ENCODE measurements around the gene SESTD1. TPM values are rescaled to one million over a fixed set of nuclear protein-coding genes. Genes with fewer than 3 reads are reported as not detected.
"Not testable (repeated sequence)": the region's sequence is repeated elsewhere in the genome, so short reads cannot be mapped to it uniquely, and the experiment has no call there.

The SESTD1 gene
- polyA plus RNA-seq, 3 donors: 83.2 to 98.1 (median 85.7) TPM

- no peak for DNase-seq (ENCODE audit: low read depth in 3 of 3, low spot score in 2 of 3)
These were observed 140.3 kb downstream of the SESTD1 start for GRCh38 chr2:179124282-179124681.

- DNase-seq (ENCODE audit: low read depth in 3 of 3, low spot score in 2 of 3): no peak
These were observed 141.4 kb downstream of the SESTD1 start for GRCh38 chr2:179123272-179123662.

GRCh38 chr2:179107737-179108136 is 156.9 kb downstream of the SESTD1 start:
- DNase-seq (ENCODE audit: low read depth in 3 of 3, low spot score in 2 of 3): no peak

GRCh38 chr2:179106676-179107428 is 157.8 kb downstream of the SESTD1 start:
- no peak for DNase-seq (ENCODE audit: low read depth in 3 of 3, low spot score in 2 of 3)

- DNase-seq (ENCODE audit: low read depth in 3 of 3, low spot score in 2 of 3): no peak
These were observed 158.3 kb downstream of the SESTD1 start for GRCh38 chr2:179106342-179106675.

GRCh38 chr2:179104736-179105135 is 159.9 kb downstream of the SESTD1 start:
- no peak for DNase-seq (ENCODE audit: low read depth in 3 of 3, low spot score in 2 of 3)

GRCh38 chr2:179098080-179098689 is 166.4 kb downstream of the SESTD1 start:
- no peak for DNase-seq (ENCODE audit: low read depth in 3 of 3, low spot score in 2 of 3)

- no peak for DNase-seq (ENCODE audit: low read depth in 3 of 3, low spot score in 2 of 3)
These were observed 167.5 kb downstream of the SESTD1 start for GRCh38 chr2:179097131-179097530.

- no peak for DNase-seq (ENCODE audit: low read depth in 3 of 3, low spot score in 2 of 3)
These were observed 168.5 kb downstream of the SESTD1 start for GRCh38 chr2:179096090-179096489.

GRCh38 chr2:179092912-179093311 is 171.7 kb downstream of the SESTD1 start:
- not testable (repeated sequence) for DNase-seq (ENCODE audit: low read depth in 3 of 3, low spot score in 2 of 3)

- DNase-seq (ENCODE audit: low read depth in 3 of 3, low spot score in 2 of 3): no peak
These were observed 181.9 kb downstream of the SESTD1 start for GRCh38 chr2:179082697-179083096.

GRCh38 chr2:179081954-179082353 is 182.7 kb downstream of the SESTD1 start:
- DNase-seq (ENCODE audit: low read depth in 3 of 3, low spot score in 2 of 3): no peak

GRCh38 chr2:179072527-179072926 is 192.1 kb downstream of the SESTD1 start:
- DNase-seq (ENCODE audit: low read depth in 3 of 3, low spot score in 2 of 3): no peak

- DNase-seq (ENCODE audit: low read depth in 3 of 3, low spot score in 2 of 3): no peak
These were observed 192.7 kb downstream of the SESTD1 start for GRCh38 chr2:179071810-179072355.

GRCh38 chr2:179070895-179071294 is 193.7 kb downstream of the SESTD1 start:
- DNase-seq (ENCODE audit: low read depth in 3 of 3, low spot score in 2 of 3): no peak

- DNase-seq (ENCODE audit: low read depth in 3 of 3, low spot score in 2 of 3): no peak
These were observed 194.9 kb downstream of the SESTD1 start for GRCh38 chr2:179069685-179070084.

GRCh38 chr2:179068991-179069643 is 195.5 kb downstream of the SESTD1 start:
- no peak for DNase-seq (ENCODE audit: low read depth in 3 of 3, low spot score in 2 of 3)

- no peak for DNase-seq (ENCODE audit: low read depth in 3 of 3, low spot score in 2 of 3)
These were observed 205.5 kb downstream of the SESTD1 start for GRCh38 chr2:179059026-179059700.

GRCh38 chr2:179057737-179058136 is 206.9 kb downstream of the SESTD1 start:
- DNase-seq (ENCODE audit: low read depth in 3 of 3, low spot score in 2 of 3): no peak

GRCh38 chr2:179053568-179053967 is 211.1 kb downstream of the SESTD1 start:
- not testable (repeated sequence) for DNase-seq (ENCODE audit: low read depth in 3 of 3, low spot score in 2 of 3)
